ENCODE data around the gene ANK2. TPM values are rescaled to one million over a fixed set of nuclear protein-coding genes. Genes with fewer than 3 reads are reported as not detected.

The ANK2 gene
- total RNA-seq, 1 donor from 2014 or later: 11.1 TPM

GRCh38 chr4:113365377-113365776, 315.9 kb downstream of the ANK2 start:
- no peak for DNase-seq (ENCODE audit: low spot score, unreplicated experiment)
- no peak for TF ChIP-seq CTCF (IDR thresholded peaks at IDR 0.05; ENCODE audit: unreplicated experiment)
- no peak overlapping the region for H3K4me3 Mint-ChIP-seq (ENCODE audit: low read depth)
- H3K36me3 Mint-ChIP-seq (ENCODE audit: insufficient read depth): no peaks in the 10 kb centered on the region
- H3K4me1 Mint-ChIP-seq (ENCODE audit: low read depth): no peaks in the 10 kb centered on the region
- no peak overlapping the region for H3K27ac Mint-ChIP-seq
- H3K27me3 Mint-ChIP-seq: no peaks in the 10 kb centered on the region
- no peaks in the 10 kb centered on the region for H3K9me3 Mint-ChIP-seq (ENCODE audit: low read depth)

- no peaks in the 10 kb centered on the region for H3K27me3 Mint-ChIP-seq
- H3K9me3 Mint-ChIP-seq (ENCODE audit: low read depth): no peaks in the 10 kb centered on the region
- H3K4me1 Mint-ChIP-seq (ENCODE audit: low read depth): no peaks in the 10 kb centered on the region
- H3K36me3 Mint-ChIP-seq (ENCODE audit: insufficient read depth): no peaks in the 10 kb centered on the region
- H3K4me3 Mint-ChIP-seq (ENCODE audit: low read depth): no peak overlapping the region
- no peak for TF ChIP-seq CTCF (IDR thresholded peaks at IDR 0.05; ENCODE audit: unreplicated experiment)
- no peak overlapping the region for H3K27ac Mint-ChIP-seq
- no peak for DNase-seq (ENCODE audit: low spot score, unreplicated experiment)
These were observed 318.6 kb downstream of the ANK2 start for GRCh38 chr4:113368056-113368455.

GRCh38 chr4:113371111-113371510, 321.7 kb downstream of the ANK2 start:
- Mint-ChIP-seq H3K27ac (no peak overlapping the region), H3K9me3 (ENCODE audit: low read depth) (no peaks in the 10 kb centered on the region), H3K27me3 (no peaks in the 10 kb centered on the region), H3K4me1 (ENCODE audit: low read depth) (no peaks in the 10 kb centered on the region), H3K4me3 (ENCODE audit: low read depth) (no peak overlapping the region), H3K36me3 (ENCODE audit: insufficient read depth) (no peaks in the 10 kb centered on the region)
- TF ChIP-seq CTCF (IDR thresholded peaks at IDR 0.05; ENCODE audit: unreplicated experiment): no peak
- no peak for DNase-seq (ENCODE audit: low spot score, unreplicated experiment)

- no peak for DNase-seq (ENCODE audit: low spot score, unreplicated experiment)
- Mint-ChIP-seq H3K9me3 (ENCODE audit: low read depth) (no peaks in the 10 kb centered on the region), H3K27ac (no peak overlapping the region), H3K4me1 (ENCODE audit: low read depth) (no peaks in the 10 kb centered on the region), H3K4me3 (ENCODE audit: low read depth) (no peak overlapping the region), H3K27me3 (no peaks in the 10 kb centered on the region), H3K36me3 (ENCODE audit: insufficient read depth) (no peaks in the 10 kb centered on the region)
- no peak for TF ChIP-seq CTCF (IDR thresholded peaks at IDR 0.05; ENCODE audit: unreplicated experiment)
These were observed 326.7 kb downstream of the ANK2 start for GRCh38 chr4:113375964-113376666.

GRCh38 chr4:113378836-113379235, 329.4 kb downstream of the ANK2 start:
- Mint-ChIP-seq H3K9me3 (ENCODE audit: low read depth) (no peaks in the 10 kb centered on the region), H3K4me3 (ENCODE audit: low read depth) (no peak overlapping the region), H3K27ac (no peak overlapping the region), H3K4me1 (ENCODE audit: low read depth) (no peaks in the 10 kb centered on the region), H3K27me3 (no peaks in the 10 kb centered on the region), H3K36me3 (ENCODE audit: insufficient read depth) (no peaks in the 10 kb centered on the region)
- TF ChIP-seq CTCF (IDR thresholded peaks at IDR 0.05; ENCODE audit: unreplicated experiment): no peak
- DNase-seq (ENCODE audit: low spot score, unreplicated experiment): no peak
